ENCODE data around the gene OGG1.

GRCh38 chr3:9784965-9785364, 35.2 kb downstream of the OGG1 start:
- TF ChIP-seq SNAI2 (CRISPR knock-in tag; IDR thresholded peaks at IDR 0.05) = no peak
- TF ChIP-seq PATZ1 (CRISPR knock-in tag; IDR thresholded peaks at IDR 0.05; ENCODE audit: borderline replicate concordance) = no peak
